Fibroblast of skin of left biceps (primary cell): ENCODE results near the gene ESR1.
"Not testable (repeated sequence)": the region's sequence is repeated elsewhere in the genome, so short reads cannot be mapped to it uniquely, and the experiment has no call there.

Source experiments
- DNase-seq, 2 experiments: peaks; one replicate each; pipeline ENCODE4 v3.0.0-alpha.2; 2013; ENCODE audit warnings: low read depth in 2 of 2

ESR1 gene

GRCh38 chr6:152130441-152130840, 323.0 kb downstream of the ESR1 start:
- no peak for DNase-seq

- no peak for DNase-seq
Measured at GRCh38 chr6:152135755-152136448, 328.4 kb downstream of the ESR1 start.

- no peak for DNase-seq
Measured at GRCh38 chr6:152136449-152136825, 329.0 kb downstream of the ESR1 start.

- not testable (repeated sequence) for DNase-seq
Measured at GRCh38 chr6:152138344-152138743, 330.9 kb downstream of the ESR1 start.

- DNase-seq: peak; percentile 62 to 74
Measured at GRCh38 chr6:152142105-152142504, 334.6 kb downstream of the ESR1 start.

- DNase-seq: no peak
Measured at GRCh38 chr6:152143359-152143758, 335.9 kb downstream of the ESR1 start.

GRCh38 chr6:152146385-152146784, 338.9 kb downstream of the ESR1 start:
- peak; percentile 55 to 68 for DNase-seq

- DNase-seq: no peak
Measured at GRCh38 chr6:152147269-152147668, 339.8 kb downstream of the ESR1 start.

GRCh38 chr6:152148412-152148811, 340.9 kb downstream of the ESR1 start:
- no peak for DNase-seq

- no peak for DNase-seq
Measured at GRCh38 chr6:152150196-152150595, 342.7 kb downstream of the ESR1 start.

GRCh38 chr6:152151920-152152319, 344.4 kb downstream of the ESR1 start:
- DNase-seq: no peak

GRCh38 chr6:152154559-152155356, 347.3 kb downstream of the ESR1 start:
- no peak for DNase-seq

- no peak for DNase-seq
Measured at GRCh38 chr6:152155792-152156191, 348.3 kb downstream of the ESR1 start.

- DNase-seq: no peak
Measured at GRCh38 chr6:152160346-152160745, 352.9 kb downstream of the ESR1 start.

GRCh38 chr6:152161501-152161900, 354.0 kb downstream of the ESR1 start:
- no peak for DNase-seq

GRCh38 chr6:152164957-152165356, 357.5 kb downstream of the ESR1 start:
- DNase-seq: no peak

GRCh38 chr6:152166497-152166896, 359.0 kb downstream of the ESR1 start:
- no peak for DNase-seq

- DNase-seq: no peak
Measured at GRCh38 chr6:152166897-152167296, 359.4 kb downstream of the ESR1 start.

GRCh38 chr6:152167641-152168603, 360.4 kb downstream of the ESR1 start:
- no peak for DNase-seq

GRCh38 chr6:152170313-152170701, 362.8 kb downstream of the ESR1 start:
- DNase-seq: no peak

GRCh38 chr6:152170702-152171667, 363.5 kb downstream of the ESR1 start:
- no peak for DNase-seq
